GM21526 (cell line): ENCODE data around the gene GNAT2.

Experiments used
- ATAC-seq: cut with Tn5 transposase; IDR thresholded peaks from one replicate; pipeline ENCODE4 v1.9.1; 2021; ENCODE audit warnings: moderate library complexity; ENCODE audit not compliant: unreplicated experiment, low FRiP score

The GNAT2 gene

GRCh38 chr1:109615879-109616278 lies 3.5 kb downstream of the GNAT2 start:
- ATAC-seq: no peak

GRCh38 chr1:109613361-109614147 lies 5.9 kb downstream of the GNAT2 start:
- ATAC-seq: no peak

GRCh38 chr1:109611308-109611990 lies 8.0 kb downstream of the GNAT2 start:
- no peak for ATAC-seq

- ATAC-seq: no peak
Observed at GRCh38 chr1:109610609-109611307, 8.7 kb downstream of the GNAT2 start.

- no peak for ATAC-seq
Observed at GRCh38 chr1:109609881-109610280, 9.5 kb downstream of the GNAT2 start.

- ATAC-seq: no peak
Observed at GRCh38 chr1:109605381-109605780, 14.0 kb downstream of the GNAT2 start.

GRCh38 chr1:109603229-109603628 lies 16.2 kb downstream of the GNAT2 start:
- no peak for ATAC-seq

GRCh38 chr1:109598655-109599054 lies 20.8 kb downstream of the GNAT2 start:
- ATAC-seq: no peak

- ATAC-seq: no peak
Observed at GRCh38 chr1:109598156-109598555, 21.3 kb downstream of the GNAT2 start.

GRCh38 chr1:109595531-109595930 lies 23.9 kb downstream of the GNAT2 start:
- no peak for ATAC-seq

- ATAC-seq: no peak
Observed at GRCh38 chr1:109592916-109593315, 26.5 kb downstream of the GNAT2 start.

GRCh38 chr1:109589679-109590078 lies 29.7 kb downstream of the GNAT2 start:
- no peak for ATAC-seq

- no peak for ATAC-seq
Observed at GRCh38 chr1:109589177-109589576, 30.2 kb downstream of the GNAT2 start.

- ATAC-seq: no peak
Observed at GRCh38 chr1:109586055-109586454, 33.4 kb downstream of the GNAT2 start.

- ATAC-seq: no peak
Observed at GRCh38 chr1:109584766-109585165, 34.6 kb downstream of the GNAT2 start.

- no peak for ATAC-seq
Observed at GRCh38 chr1:109582021-109582420, 37.4 kb downstream of the GNAT2 start.

GRCh38 chr1:109579491-109579890 lies 39.9 kb downstream of the GNAT2 start:
- no peak for ATAC-seq

- no peak for ATAC-seq
Observed at GRCh38 chr1:109578947-109579443, 40.4 kb downstream of the GNAT2 start.

- ATAC-seq: no peak
Observed at GRCh38 chr1:109573785-109574184, 45.6 kb downstream of the GNAT2 start.

GRCh38 chr1:109570414-109570813 lies 49.0 kb downstream of the GNAT2 start:
- no peak for ATAC-seq

- no peak for ATAC-seq
Observed at GRCh38 chr1:109569323-109569722, 50.1 kb downstream of the GNAT2 start.
